ENCODE results near the gene TDRD5. TPM values are rescaled to one million over a fixed set of nuclear protein-coding genes. Genes with fewer than 3 reads are reported as not detected.

The TDRD5 gene
- total RNA-seq, 2 donors from 2014 or later = not detected

- no peak for ATAC-seq (replicated peaks in 1 of 2)
These were observed 7.8 kb upstream of the TDRD5 start for GRCh38 chr1:179583771-179584320.

GRCh38 chr1:179586107-179586823 lies 5.4 kb upstream of the TDRD5 start:
- peak; percentile 14 to 29 for DNase-seq
- peaks cover 46% of the 10 kb centered on the region for H3K27me3 Mint-ChIP-seq (ENCODE audit: low read depth)

More at GRCh38 chr1:179583771-179584320, 7.8 kb upstream of the TDRD5 start:
- Mint-ChIP-seq H3K9me3 (no peaks in the 10 kb centered on the region), H3K27ac (no peak overlapping the region), H3K27me3 (ENCODE audit: low read depth) (peaks cover 47% of the 10 kb centered on the region), H3K4me3 (no peak overlapping the region), H3K36me3 (ENCODE audit: insufficient read depth in 2 of 2) (no peaks in the 10 kb centered on the region), H3K4me1 (ENCODE audit: low read depth) (no peaks in the 10 kb centered on the region)
- DNase-seq = no peak

GRCh38 chr1:179587336-179587735 lies 4.3 kb upstream of the TDRD5 start:
- Mint-ChIP-seq H3K9me3 (no peaks in the 10 kb centered on the region), H3K27me3 (ENCODE audit: low read depth) (peaks cover 47% of the 10 kb centered on the region), H3K4me1 (ENCODE audit: low read depth) (no peaks in the 10 kb centered on the region), H3K36me3 (ENCODE audit: insufficient read depth in 2 of 2) (peaks cover 0 to under 1% of the 10 kb centered on the region in 2 donors), H3K4me3 (no peak overlapping the region), H3K27ac (no peak overlapping the region)
- DNase-seq (no peak), ATAC-seq (replicated peaks in 1 of 2) (no peak)

More at GRCh38 chr1:179586107-179586823, 5.4 kb upstream of the TDRD5 start:
- H3K4me3 Mint-ChIP-seq = no peak overlapping the region
- H3K27ac Mint-ChIP-seq = no peak overlapping the region
- ATAC-seq (replicated peaks in 1 of 2) = peak; percentile 40 to 60
- H3K9me3 Mint-ChIP-seq = no peaks in the 10 kb centered on the region
- H3K4me1 Mint-ChIP-seq (ENCODE audit: low read depth) = no peaks in the 10 kb centered on the region
- H3K36me3 Mint-ChIP-seq (ENCODE audit: insufficient read depth in 2 of 2) = no peaks in the 10 kb centered on the region

- DNase-seq (no peak), ATAC-seq (replicated peaks in 1 of 2) (no peak)
- Mint-ChIP-seq H3K36me3 (ENCODE audit: insufficient read depth in 2 of 2) (peaks cover 0 to 2% of the 10 kb centered on the region in 2 donors), H3K9me3 (no peaks in the 10 kb centered on the region), H3K27ac (no peak overlapping the region), H3K4me3 (no peak overlapping the region), H3K4me1 (ENCODE audit: low read depth) (no peaks in the 10 kb centered on the region), H3K27me3 (ENCODE audit: low read depth) (peaks cover 49% of the 10 kb centered on the region)
These were observed 3.1 kb upstream of the TDRD5 start for GRCh38 chr1:179588425-179589024.

DNA sequence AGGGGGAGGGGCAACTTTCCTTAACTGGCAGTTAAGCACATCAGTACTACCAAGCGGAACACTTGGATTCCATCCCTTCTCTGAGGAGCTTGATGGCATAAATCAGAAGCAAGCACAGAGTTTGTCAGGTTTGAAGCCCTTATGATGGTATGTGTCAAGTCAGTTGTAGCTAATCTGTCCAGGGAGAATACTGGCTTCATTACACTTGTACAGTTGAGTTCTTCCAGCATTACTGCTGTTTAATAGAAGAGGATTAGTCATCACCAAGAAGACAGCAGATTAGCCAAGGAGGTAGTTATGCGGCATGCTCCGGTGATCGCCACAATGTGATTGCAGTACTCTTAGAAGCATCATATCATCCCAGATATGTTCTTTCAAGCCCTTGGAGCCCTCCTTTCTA lies 2.1 kb upstream of the TDRD5 start:
- DNase-seq = no peak
- Mint-ChIP-seq H3K9me3 (no peaks in the 10 kb centered on the region), H3K4me3 (no peak overlapping the region), H3K27me3 (ENCODE audit: low read depth) (peaks cover 48% of the 10 kb centered on the region), H3K36me3 (ENCODE audit: insufficient read depth in 2 of 2) (peaks cover 0 to 2% of the 10 kb centered on the region in 2 donors), H3K27ac (no peak overlapping the region), H3K4me1 (ENCODE audit: low read depth) (no peaks in the 10 kb centered on the region)
- ATAC-seq (replicated peaks in 1 of 2) = no peak

- peaks cover 41% of the 10 kb centered on the region for H3K27me3 Mint-ChIP-seq (ENCODE audit: low read depth)
- DNase-seq (no peak), ATAC-seq (replicated peaks in 1 of 2) (no peak)
- no peak overlapping the region for H3K27ac Mint-ChIP-seq
- no peak overlapping the region for H3K4me3 Mint-ChIP-seq
- H3K36me3 Mint-ChIP-seq (ENCODE audit: insufficient read depth in 2 of 2) = peaks cover 0 to 2% of the 10 kb centered on the region in 2 donors
- no peaks in the 10 kb centered on the region for H3K9me3 Mint-ChIP-seq
- H3K4me1 Mint-ChIP-seq (ENCODE audit: low read depth) = no peaks in the 10 kb centered on the region
These were observed 961 bp upstream of the TDRD5 start for GRCh38 chr1:179590671-179591070.

GRCh38 chr1:179591253-179591591 lies 410 bp upstream of the TDRD5 start:
- H3K27me3 Mint-ChIP-seq (ENCODE audit: low read depth) = peaks cover 37% of the 10 kb centered on the region
- H3K9me3 Mint-ChIP-seq = no peaks in the 10 kb centered on the region
- H3K27ac Mint-ChIP-seq = no peak overlapping the region
- DNase-seq = no peak
- no peaks in the 10 kb centered on the region for H3K4me1 Mint-ChIP-seq (ENCODE audit: low read depth)
- peaks cover 0 to 2% of the 10 kb centered on the region in 2 donors for H3K36me3 Mint-ChIP-seq (ENCODE audit: insufficient read depth in 2 of 2)
- ATAC-seq (replicated peaks in 1 of 2) = no peak
- no peak overlapping the region for H3K4me3 Mint-ChIP-seq

GRCh38 chr1:179598631-179599030 lies 7.0 kb downstream of the TDRD5 start:
- H3K36me3 Mint-ChIP-seq (ENCODE audit: insufficient read depth in 2 of 2) = no peaks in the 10 kb centered on the region
- DNase-seq = no peak
- H3K27ac Mint-ChIP-seq = no peak overlapping the region
- no peak overlapping the region for H3K4me3 Mint-ChIP-seq
- H3K9me3 Mint-ChIP-seq = no peaks in the 10 kb centered on the region
- H3K4me1 Mint-ChIP-seq (ENCODE audit: low read depth) = no peaks in the 10 kb centered on the region
- no peak for ATAC-seq (replicated peaks in 1 of 2)
- peaks cover 19% of the 10 kb centered on the region for H3K27me3 Mint-ChIP-seq (ENCODE audit: low read depth)

- no peak overlapping the region for H3K4me3 Mint-ChIP-seq
- DNase-seq (peak in 1 of 2 donors; percentile 12), ATAC-seq (replicated peaks in 1 of 2) (no peak)
- peaks cover 15% of the 10 kb centered on the region for H3K27me3 Mint-ChIP-seq (ENCODE audit: low read depth)
- no peaks in the 10 kb centered on the region for H3K4me1 Mint-ChIP-seq (ENCODE audit: low read depth)
- no peak overlapping the region for H3K27ac Mint-ChIP-seq
- peaks cover 0 to 2% of the 10 kb centered on the region in 2 donors for H3K9me3 Mint-ChIP-seq
- no peaks in the 10 kb centered on the region for H3K36me3 Mint-ChIP-seq (ENCODE audit: insufficient read depth in 2 of 2)
These were observed 8.1 kb downstream of the TDRD5 start for GRCh38 chr1:179599623-179600249.

DNA sequence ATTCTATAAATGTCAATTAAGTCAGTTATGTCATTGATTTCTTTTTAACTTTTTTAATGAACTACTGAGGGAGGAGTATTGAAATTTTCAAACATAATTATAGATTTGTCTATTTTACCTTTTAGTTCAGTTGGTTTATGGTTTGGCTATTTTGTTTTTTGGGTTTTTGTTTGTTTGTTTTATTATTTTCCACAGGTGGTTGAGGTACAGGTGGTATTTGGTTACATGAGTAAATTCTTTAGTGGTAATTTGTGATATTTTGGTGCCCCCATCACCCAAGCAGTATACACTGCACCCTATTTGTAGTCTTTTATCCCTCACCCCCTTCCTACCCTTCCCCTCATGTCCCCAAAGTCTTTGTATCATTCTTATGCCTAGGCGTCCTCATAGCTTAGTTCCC lies 9.5 kb downstream of the TDRD5 start:
- H3K4me1 Mint-ChIP-seq (ENCODE audit: low read depth) = no peaks in the 10 kb centered on the region
- H3K27me3 Mint-ChIP-seq (ENCODE audit: low read depth) = peaks cover 15% of the 10 kb centered on the region
- H3K27ac Mint-ChIP-seq = no peak overlapping the region
- ATAC-seq (replicated peaks in 1 of 2) = no peak
- H3K4me3 Mint-ChIP-seq = no peak overlapping the region
- H3K9me3 Mint-ChIP-seq = peaks cover 0 to 2% of the 10 kb centered on the region in 2 donors
- DNase-seq = no peak
- H3K36me3 Mint-ChIP-seq (ENCODE audit: insufficient read depth in 2 of 2) = no peaks in the 10 kb centered on the region

GRCh38 chr1:179612361-179612760 lies 20.7 kb downstream of the TDRD5 start:
- no peaks in the 10 kb centered on the region for H3K4me1 Mint-ChIP-seq (ENCODE audit: low read depth)

GRCh38 chr1:179630719-179631118 lies 39.1 kb downstream of the TDRD5 start:
- no peaks in the 10 kb centered on the region for H3K27me3 Mint-ChIP-seq (ENCODE audit: low read depth)
- no peak for DNase-seq
- no peaks in the 10 kb centered on the region for H3K36me3 Mint-ChIP-seq (ENCODE audit: insufficient read depth in 2 of 2)
- ATAC-seq (replicated peaks in 1 of 2) = no peak
- H3K4me3 Mint-ChIP-seq = no peak overlapping the region
- no peaks in the 10 kb centered on the region for H3K4me1 Mint-ChIP-seq (ENCODE audit: low read depth)
- H3K9me3 Mint-ChIP-seq = no peaks in the 10 kb centered on the region
- H3K27ac Mint-ChIP-seq = no peak overlapping the region

More at GRCh38 chr1:179612361-179612760, 20.7 kb downstream of the TDRD5 start:
- ATAC-seq (replicated peaks in 1 of 2) (no peak), DNase-seq (no peak)
- Mint-ChIP-seq H3K9me3 (no peaks in the 10 kb centered on the region), H3K36me3 (ENCODE audit: insufficient read depth in 2 of 2) (no peaks in the 10 kb centered on the region), H3K27me3 (ENCODE audit: low read depth) (peaks cover 19% of the 10 kb centered on the region), H3K4me3 (no peak overlapping the region), H3K27ac (no peak overlapping the region)

DNA sequence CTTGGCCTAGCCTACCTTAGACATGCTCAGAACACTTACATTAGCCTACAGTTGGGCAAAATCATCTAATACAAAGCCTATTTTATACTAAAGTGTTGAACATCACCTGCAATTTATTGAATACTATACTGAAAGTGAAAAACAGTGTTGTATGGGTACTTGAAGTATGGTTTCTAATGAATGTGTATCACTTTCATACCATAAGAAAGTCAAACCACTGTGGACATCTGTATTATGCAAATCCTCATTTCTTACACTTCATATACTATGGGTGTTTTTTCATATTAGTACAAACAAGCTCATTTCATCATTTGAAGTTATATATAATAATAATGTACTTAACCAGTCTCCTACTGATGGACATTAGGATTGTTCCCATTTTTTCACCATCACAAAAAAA lies 41.2 kb downstream of the TDRD5 start:
- Mint-ChIP-seq H3K9me3 (no peaks in the 10 kb centered on the region), H3K4me3 (no peak overlapping the region), H3K27ac (no peak overlapping the region), H3K4me1 (ENCODE audit: low read depth) (no peaks in the 10 kb centered on the region), H3K27me3 (ENCODE audit: low read depth) (no peaks in the 10 kb centered on the region), H3K36me3 (ENCODE audit: insufficient read depth in 2 of 2) (no peaks in the 10 kb centered on the region)
- DNase-seq (no peak), ATAC-seq (replicated peaks in 1 of 2) (no peak)
